HK-2 (cell line): ENCODE data around the gene SPNS1.
"Not testable (repeated sequence)": the region's sequence is repeated elsewhere in the genome, so short reads cannot be mapped to it uniquely, and the experiment has no call there.

ENCODE experiments used
- DNase-seq: peaks from one replicate; pipeline ENCODE4 v3.0.0-alpha.2; 2018; ENCODE audit not compliant: unreplicated experiment

The SPNS1 gene

DNA sequence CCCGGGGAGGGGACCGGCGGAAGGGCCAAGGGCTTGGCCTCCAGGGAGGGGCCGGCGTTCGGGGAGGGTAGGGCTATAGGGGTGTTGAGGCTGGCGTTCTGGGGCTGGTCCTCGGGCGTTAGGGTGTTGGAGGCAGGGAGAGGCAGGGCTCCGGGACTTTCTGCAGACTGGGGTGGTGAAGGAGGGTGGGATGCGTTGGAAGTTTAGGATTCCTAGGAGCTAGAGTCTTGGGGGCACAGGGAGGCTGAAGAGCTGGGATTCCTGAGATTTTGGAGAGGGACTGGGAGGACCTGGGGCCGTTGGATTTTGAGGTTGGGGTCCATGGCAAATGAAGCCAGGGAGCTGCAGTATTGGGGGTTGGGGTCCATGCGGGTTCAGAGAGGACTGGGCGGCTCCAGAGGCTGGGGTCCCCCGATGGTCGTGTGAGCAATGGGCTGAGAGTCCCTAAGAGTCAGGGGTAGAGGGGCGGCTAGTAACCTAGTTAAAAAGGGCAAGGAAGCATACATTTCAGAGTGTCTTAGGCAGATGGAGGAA is 23.1 kb upstream of the SPNS1 start:
- DNase-seq, result peak; percentile 4

DNA sequence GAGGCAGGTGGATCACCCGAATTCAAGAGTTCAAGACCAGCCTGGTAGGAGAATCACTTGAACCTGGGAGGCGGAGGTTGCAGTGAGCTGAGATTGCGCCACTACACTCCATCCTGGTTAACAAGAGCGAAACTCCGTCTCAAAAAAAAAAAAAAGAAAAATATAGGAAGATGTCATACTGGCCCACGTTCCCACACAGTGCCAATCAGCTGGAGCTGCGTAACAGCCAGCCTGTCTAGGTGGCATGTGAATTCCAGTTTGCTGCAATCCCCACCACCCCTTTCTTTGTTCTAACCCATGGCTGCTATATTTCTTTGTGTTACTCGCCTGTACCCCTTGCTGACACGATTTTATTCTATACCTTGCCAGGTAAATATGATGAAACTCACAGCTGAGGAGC is 16.4 kb upstream of the SPNS1 start:
- DNase-seq, result no peak

DNA sequence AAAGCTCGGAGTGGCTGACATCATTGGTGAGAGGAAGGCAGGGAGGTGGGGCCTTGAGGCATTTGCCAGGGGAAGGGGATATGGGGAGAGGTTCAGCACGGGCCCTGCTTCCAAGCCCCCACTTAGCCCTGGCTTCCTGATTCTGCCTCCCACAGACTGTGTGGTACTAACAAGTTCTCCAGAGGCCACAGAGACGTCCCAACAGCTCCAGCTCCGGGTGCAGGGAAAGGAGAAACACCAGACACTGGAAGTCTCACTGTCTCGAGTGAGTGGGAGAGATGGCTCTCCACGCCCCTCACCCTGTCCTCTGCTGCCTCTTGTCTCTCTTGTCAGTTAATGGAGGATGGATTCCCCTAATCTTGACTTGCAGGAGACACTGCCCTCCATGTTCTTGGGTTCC is 15.7 kb upstream of the SPNS1 start:
- no peak for DNase-seq

GRCh38 chr16:28964072-28964471 is 10.5 kb upstream of the SPNS1 start:
- DNase-seq, result no peak

DNA sequence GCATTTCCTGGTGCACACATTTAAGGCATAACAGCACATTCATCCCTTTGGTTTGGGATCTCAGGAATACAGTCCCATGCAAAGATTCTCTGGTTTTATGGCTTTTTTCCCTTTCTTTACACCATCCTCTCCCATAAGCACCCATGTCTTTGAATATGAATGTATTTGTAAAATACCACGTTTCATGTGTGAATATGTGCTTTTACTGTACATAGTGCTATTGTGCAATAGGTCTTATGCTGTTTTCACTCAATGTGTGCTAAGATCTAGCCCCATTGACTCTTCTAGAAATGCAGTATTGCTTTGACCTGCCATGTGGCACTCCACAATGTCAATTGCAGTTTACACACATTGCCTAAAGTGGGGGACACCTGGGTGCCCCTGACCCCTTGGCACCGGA is 10.1 kb upstream of the SPNS1 start:
- no peak for DNase-seq

DNA sequence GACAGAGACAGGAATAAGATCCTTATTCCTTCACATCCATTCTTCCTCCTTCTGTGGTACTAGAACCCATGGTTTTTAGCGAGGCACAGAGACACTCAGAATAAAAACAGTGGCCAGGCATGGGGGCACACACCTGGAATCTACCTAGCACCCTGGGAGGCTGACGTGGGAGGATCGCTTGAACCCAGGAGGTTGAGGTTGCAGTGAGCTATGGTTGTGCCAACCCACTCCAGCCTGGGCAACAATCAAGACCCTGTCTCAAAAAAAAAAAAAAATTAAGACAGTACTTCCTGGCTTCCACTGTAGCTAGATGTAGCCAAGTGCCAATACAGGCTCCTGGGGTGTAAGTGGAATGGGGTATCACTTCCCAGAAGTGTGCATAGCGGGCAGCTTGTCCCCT is 7.4 kb upstream of the SPNS1 start:
- no peak for DNase-seq

- DNase-seq, result not testable (repeated sequence)
These were observed 4.9 kb upstream of the SPNS1 start for GRCh38 chr16:28969696-28970095.

- DNase-seq, result peak; percentile 51
These were observed 556 bp upstream of the SPNS1 start for GRCh38 chr16:28974007-28974436.

DNA sequence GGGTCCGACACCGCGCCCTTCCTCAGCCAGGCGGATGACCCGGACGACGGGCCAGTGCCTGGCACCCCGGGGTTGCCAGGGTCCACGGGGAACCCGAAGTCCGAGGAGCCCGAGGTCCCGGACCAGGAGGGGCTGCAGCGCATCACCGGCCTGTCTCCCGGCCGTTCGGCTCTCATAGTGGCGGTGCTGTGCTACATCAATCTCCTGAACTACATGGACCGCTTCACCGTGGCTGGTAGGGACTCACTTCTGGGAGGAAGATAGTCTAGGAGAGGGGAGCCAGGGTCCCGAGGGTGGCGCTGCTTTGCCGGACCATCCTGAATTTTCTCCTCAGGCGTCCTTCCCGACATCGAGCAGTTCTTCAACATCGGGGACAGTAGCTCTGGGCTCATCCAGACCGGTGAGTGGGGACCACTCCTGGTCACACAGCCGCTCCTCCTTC is 601 bp downstream of the SPNS1 start:
- DNase-seq, result peak; percentile 26

- no peak for DNase-seq
These were observed 3.4 kb downstream of the SPNS1 start for GRCh38 chr16:28977703-28978662.

GRCh38 chr16:28980330-28980729 is 5.8 kb downstream of the SPNS1 start:
- not testable (repeated sequence) for DNase-seq

- DNase-seq, result no peak
These were observed 6.4 kb downstream of the SPNS1 start for GRCh38 chr16:28980929-28981328.

DNA sequence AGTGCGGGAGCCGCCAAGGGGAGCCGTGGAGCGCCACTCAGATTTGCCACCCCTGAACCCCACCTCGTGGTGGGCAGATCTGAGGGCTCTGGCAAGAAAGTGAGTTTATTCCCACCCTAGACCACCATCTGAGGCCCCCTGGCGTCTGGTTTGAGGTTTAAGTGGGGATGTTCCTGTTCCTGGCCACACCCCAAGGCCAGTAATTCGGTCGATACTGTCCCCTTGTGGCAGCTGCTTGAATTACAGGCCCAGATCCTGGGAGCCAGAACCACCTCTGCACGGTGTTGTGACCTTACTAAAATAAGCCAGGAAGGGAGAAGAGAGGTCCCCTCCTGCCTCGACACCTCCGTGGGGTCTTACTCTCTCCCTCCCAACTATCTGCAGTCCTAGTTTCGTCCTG is 6.9 kb downstream of the SPNS1 start:
- DNase-seq, result no peak

- no peak for DNase-seq
These were observed 7.8 kb downstream of the SPNS1 start for GRCh38 chr16:28982418-28982817.

DNA sequence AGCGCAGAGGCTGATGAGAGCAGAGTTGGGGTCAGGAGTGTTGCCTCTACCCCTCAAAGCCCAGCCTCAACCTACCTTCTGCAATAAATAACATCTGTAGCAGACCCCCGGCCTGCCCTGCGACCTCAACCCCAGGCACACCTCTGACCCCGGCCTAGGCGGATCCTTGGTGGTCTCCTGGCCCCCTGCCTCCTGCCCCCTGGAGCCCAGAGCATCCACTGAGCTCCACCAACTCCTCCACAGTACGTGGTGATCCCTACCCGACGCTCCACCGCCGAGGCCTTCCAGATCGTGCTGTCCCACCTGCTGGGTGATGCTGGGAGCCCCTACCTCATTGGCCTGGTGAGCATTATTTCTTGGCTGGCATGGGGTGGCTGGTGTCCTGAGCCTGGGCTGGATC is 8.4 kb downstream of the SPNS1 start:
- DNase-seq, result no peak

DNA sequence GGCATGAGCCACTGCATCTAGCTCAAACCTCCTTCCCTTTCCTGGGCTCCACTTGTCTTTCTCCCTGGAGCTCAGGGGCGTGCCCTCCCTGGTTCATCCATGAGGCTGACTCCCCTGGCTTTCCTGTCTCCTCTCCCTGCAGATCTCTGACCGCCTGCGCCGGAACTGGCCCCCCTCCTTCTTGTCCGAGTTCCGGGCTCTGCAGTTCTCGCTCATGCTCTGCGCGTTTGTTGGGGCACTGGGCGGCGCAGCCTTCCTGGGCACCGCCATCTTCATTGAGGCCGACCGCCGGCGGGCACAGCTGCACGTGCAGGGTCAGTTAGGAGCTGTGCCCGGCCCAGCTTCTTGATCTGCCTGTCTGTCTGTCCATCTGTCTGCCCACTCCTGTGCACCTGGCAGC is 9.1 kb downstream of the SPNS1 start:
- no peak for DNase-seq

- DNase-seq, result no peak
These were observed 9.5 kb downstream of the SPNS1 start for GRCh38 chr16:28984091-28984490.

GRCh38 chr16:28984619-28985135 is 10.1 kb downstream of the SPNS1 start, which contains the start of gene LAT:
Gene LAT (plus strand): TSS chr16:28985052. CDS start chr16:28985418, 366 bp downstream.
- DNase-seq, result peak; percentile 87

DNA sequence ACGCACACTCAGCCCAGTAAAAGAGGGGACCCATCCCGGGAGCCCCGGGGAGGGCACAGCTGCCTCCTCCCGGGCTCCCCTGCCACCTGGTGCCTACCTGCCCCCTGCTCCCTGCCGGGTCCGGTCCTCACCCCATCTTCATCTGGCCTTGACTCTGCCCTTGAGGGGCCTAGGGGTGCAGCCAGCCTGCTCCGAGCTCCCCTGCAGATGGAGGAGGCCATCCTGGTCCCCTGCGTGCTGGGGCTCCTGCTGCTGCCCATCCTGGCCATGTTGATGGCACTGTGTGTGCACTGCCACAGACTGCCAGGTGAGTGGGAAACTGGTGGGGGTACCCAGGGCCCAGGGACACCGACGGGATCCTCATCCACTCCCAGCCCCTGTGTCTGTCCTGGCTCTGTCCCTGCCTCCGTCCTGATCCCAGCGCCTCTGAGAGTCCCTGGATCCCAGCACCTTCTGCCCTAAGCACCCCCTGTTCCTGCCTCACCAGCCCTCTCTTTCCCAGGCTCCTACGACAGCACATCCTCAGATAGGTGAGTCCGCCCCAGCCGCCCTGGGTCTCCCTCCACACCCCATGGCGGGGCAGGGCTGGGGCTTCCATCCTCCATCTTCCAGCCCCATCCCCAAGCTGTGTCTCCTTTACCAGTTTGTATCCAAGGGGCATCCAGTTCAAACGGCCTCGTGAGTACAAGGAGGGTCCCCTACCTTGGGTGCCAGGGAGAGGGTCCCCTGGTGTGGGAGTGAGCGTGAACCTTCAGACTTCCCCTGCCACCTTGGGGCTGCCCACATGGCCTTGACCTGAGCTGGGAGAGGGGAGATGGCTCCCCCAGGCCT is 10.8 kb downstream of the SPNS1 start:
- DNase-seq, result no peak

DNA sequence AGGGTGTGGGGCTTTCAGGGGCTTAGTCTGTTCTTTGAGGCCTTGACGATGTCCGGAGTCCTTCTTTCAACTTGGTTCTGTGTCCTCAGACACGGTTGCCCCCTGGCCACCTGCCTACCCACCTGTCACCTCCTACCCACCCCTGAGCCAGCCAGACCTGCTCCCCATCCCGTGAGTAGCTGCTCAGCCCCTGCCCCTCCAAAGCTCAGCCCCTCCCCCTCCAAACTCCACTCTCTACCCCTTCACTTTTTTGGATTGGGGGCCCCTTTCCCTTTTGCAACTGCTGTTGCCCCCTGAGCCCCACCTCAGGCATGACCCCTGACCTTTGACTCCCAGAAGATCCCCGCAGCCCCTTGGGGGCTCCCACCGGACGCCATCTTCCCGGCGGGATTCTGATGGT is 11.5 kb downstream of the SPNS1 start:
- DNase-seq, result no peak

DNA sequence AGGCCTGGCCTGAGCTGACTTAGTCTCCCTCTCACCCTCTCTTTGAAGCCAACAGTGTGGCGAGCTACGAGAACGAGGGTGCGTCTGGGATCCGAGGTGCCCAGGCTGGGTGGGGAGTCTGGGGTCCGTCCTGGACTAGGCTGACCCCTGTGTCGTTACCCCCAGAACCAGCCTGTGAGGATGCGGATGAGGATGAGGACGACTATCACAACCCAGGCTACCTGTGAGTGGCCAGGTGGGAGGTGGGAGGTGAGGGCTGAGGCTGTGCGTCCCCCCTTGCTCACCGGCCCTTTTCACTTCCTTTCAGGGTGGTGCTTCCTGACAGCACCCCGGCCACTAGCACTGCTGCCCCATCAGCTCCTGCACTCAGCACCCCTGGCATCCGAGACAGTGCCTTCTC is 11.9 kb downstream of the SPNS1 start:
- no peak for DNase-seq
